ENCODE measurements around the gene LAMA5.

- TF ChIP-seq CTCF (IDR thresholded peaks at IDR 0.05) (no peak), EZH2phosphoT487 (IDR thresholded peaks at IDR 0.05) (no peak), EZH2 (IDR thresholded peaks at IDR 0.05) (no peak)
Observed at GRCh38 chr20:62342910-62343309, 24.2 kb downstream of the LAMA5 start.

All from neural progenitor cell (in vitro differentiated cells).